KMS-11 (cell line): ENCODE results near the gene MAP3K20.
"Not testable (repeated sequence)": the region's sequence is repeated elsewhere in the genome, so short reads cannot be mapped to it uniquely, and the experiment has no call there.

Experiments used
- H2AFZ ChIP-seq: fragments of 200-600 bp; sonication (generic); 2 replicates; pipeline ENCODE4 v1.6.1; 2016; ENCODE audit warnings: antibody characterized with exemption, mixed run types, low read depth
- H3K27ac ChIP-seq: fragments of 200-600 bp; sonication (generic); 2 replicates; pipeline ENCODE4 v1.6.1; 2016; ENCODE audit warnings: mild to moderate bottlenecking, mixed run types
- H3K27me3 ChIP-seq: fragments of 200-600 bp; sonication (generic); 2 replicates; pipeline ENCODE4 v1.6.1; 2017; ENCODE audit warnings: mild to moderate bottlenecking, low read depth, mixed run types, moderate library complexity; ENCODE audit not compliant: insufficient read depth
- H3K36me3 ChIP-seq: fragments of 200-600 bp; sonication (generic); 2 replicates; pipeline ENCODE4 v1.6.1; 2017; ENCODE audit warnings: mild to moderate bottlenecking, mixed run types; ENCODE audit not compliant: insufficient read depth
- H3K4me1 ChIP-seq: fragments of 200-600 bp; sonication (generic); 2 replicates; pipeline ENCODE4 v1.6.1; 2016; ENCODE audit warnings: mild to moderate bottlenecking, low read depth, mixed run types; ENCODE audit not compliant: poor library complexity, severe bottlenecking
- H3K4me2 ChIP-seq: fragments of 200-600 bp; sonication (generic); 2 replicates; pipeline ENCODE4 v1.7.0; 2016; ENCODE audit warnings: mild to moderate bottlenecking, mixed run types
- H3K4me3 ChIP-seq: fragments of 200-600 bp; sonication (generic); IDR thresholded peaks from 2 replicates; pipeline ENCODE4 v1.6.1; 2017; ENCODE audit warnings: low read depth, low read length, mixed read lengths; ENCODE audit not compliant: insufficient read depth
- H3K79me2 ChIP-seq: fragments of 200-600 bp; sonication (generic); 2 replicates; pipeline ENCODE4 v1.6.1; 2016; ENCODE audit warnings: low read depth, mixed run types; ENCODE audit not compliant: insufficient read depth
- H3K9ac ChIP-seq: fragments of 200-600 bp; sonication (generic); 2 replicates; pipeline ENCODE4 v1.6.1; 2016; ENCODE audit warnings: mild to moderate bottlenecking, mixed run types
- H4K20me1 ChIP-seq: fragments of 200-600 bp; sonication (generic); 2 replicates; pipeline ENCODE4 v1.6.1; 2016; ENCODE audit warnings: mild to moderate bottlenecking, mixed run types; ENCODE audit not compliant: insufficient read depth
- CTCF ChIP-seq: fragments of 200-600 bp; sonication (generic); conservative IDR thresholded peaks from 2 replicates; pipeline ENCODE4 v1.6.1; 2017; ENCODE audit warnings: low read depth, mild to moderate bottlenecking, antibody characterized with exemption, low read length, moderate library complexity, mixed read lengths

The MAP3K20 gene

DNA sequence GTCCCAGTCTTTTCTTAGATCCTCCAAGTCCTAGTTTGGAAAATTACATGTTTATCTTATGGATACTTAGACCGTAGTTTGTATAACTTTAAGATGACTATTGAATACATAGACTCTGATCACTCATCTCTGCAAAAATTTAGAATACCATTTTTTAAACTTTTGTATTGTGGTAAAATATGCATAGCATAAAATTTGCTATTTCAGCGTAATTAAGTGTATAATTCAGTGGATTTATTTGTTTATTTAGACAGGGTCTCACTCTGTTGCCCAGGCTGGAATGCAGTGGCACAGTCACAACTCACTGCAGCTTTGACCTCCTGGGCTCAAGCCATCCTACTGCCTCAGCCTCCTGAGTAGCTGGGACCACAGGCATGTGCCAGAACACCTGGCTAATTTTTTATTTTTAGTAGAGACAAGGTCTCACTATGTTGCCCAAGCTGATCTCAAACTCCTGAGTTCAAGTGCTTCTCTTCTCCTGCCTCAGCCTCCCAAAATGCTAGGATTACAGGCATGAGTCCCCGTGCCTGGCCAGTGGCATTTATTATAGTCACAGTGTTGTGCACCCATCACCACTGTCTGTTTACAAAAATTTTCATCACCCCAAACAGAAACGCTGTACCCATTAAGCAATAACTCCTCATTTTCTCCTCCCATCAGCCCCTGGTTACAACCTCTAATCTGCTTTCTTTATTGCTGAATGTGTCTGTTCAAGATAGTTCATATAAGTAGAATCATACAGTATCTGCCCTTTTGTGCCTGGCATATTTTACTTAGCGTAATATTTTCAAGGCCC is 90.0 kb downstream of the MAP3K20 start:
- H3K4me3 ChIP-seq: no peak overlapping the region
- no peak overlapping the region for H3K9ac ChIP-seq
- no peaks in the 10 kb centered on the region for H3K4me1 ChIP-seq
- H3K36me3 ChIP-seq: no peaks in the 10 kb centered on the region
- no peak for TF ChIP-seq CTCF
- H4K20me1 ChIP-seq: no peaks in the 10 kb centered on the region
- no peak overlapping the region for H2AFZ ChIP-seq
- no peaks in the 10 kb centered on the region for H3K79me2 ChIP-seq
- no peaks in the 10 kb centered on the region for H3K27me3 ChIP-seq
- H3K27ac ChIP-seq: no peak overlapping the region
- no peak overlapping the region for H3K4me2 ChIP-seq

DNA sequence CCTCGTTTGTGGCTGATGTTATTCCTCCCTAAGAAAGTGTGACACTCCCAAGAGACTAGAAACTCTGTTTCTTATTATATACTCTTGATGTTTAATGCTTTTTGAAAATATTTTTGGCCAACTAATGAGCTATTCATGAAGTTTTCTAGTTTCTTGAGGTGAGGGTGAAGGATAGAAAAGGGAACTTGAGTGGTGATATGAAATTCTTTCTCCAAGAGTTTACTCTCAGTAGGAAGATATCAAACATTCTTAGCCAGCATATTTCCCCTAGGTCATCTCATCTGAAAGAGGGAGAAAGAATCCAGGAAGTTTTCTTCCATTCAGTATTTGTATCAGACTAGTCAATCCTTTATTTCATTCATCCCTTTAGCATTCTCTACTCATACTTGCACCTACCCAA is 95.7 kb downstream of the MAP3K20 start:
- Histone ChIP-seq H4K20me1 (no peaks in the 10 kb centered on the region), H3K4me2 (no peak overlapping the region), H3K9ac (no peak overlapping the region), H3K4me3 (no peak overlapping the region), H3K79me2 (no peaks in the 10 kb centered on the region), H3K36me3 (no peaks in the 10 kb centered on the region), H2AFZ (no peak overlapping the region), H3K4me1 (no peaks in the 10 kb centered on the region), H3K27ac (no peak overlapping the region), H3K27me3 (no peaks in the 10 kb centered on the region)
- TF ChIP-seq CTCF: no peak

- no peak for TF ChIP-seq CTCF
- no peaks in the 10 kb centered on the region for H4K20me1 ChIP-seq
These were observed 96.4 kb downstream of the MAP3K20 start for GRCh38 chr2:173171924-173172643.

GRCh38 chr2:173174339-173174738 is 98.7 kb downstream of the MAP3K20 start:
- not testable (repeated sequence) for H2AFZ ChIP-seq, H3K4me2 ChIP-seq, H3K27me3 ChIP-seq, H4K20me1 ChIP-seq, H3K4me3 ChIP-seq, H3K36me3 ChIP-seq, H3K27ac ChIP-seq, H3K4me1 ChIP-seq, H3K9ac ChIP-seq, H3K79me2 ChIP-seq

More at GRCh38 chr2:173171924-173172643, 96.4 kb downstream of the MAP3K20 start:
- Histone ChIP-seq H3K36me3 (no peaks in the 10 kb centered on the region), H3K9ac (no peak overlapping the region), H3K27ac (no peak overlapping the region), H3K4me2 (no peak overlapping the region), H3K4me1 (no peaks in the 10 kb centered on the region), H3K4me3 (no peak overlapping the region), H3K27me3 (no peaks in the 10 kb centered on the region), H2AFZ (no peak overlapping the region), H3K79me2 (no peaks in the 10 kb centered on the region)

DNA sequence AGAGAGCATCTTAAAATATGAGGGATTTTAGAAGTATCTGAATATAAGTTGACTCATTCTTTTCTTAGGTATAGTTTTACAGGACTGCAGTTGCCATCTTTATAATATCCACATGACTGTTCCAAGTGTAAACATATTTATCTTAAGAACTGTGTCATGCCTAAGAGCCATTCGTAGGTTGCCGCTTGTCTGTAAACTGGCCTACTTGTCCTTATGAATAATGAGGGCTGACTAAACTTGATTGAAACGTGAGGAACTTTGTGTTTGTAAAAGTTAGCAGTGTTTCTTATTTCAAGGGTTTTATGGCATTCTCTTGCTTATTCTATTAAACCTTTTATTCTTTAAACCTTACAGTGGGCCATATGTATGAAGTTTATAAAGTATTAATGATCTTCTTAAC is 99.6 kb downstream of the MAP3K20 start:
- H3K36me3 ChIP-seq: no peaks in the 10 kb centered on the region
- H3K79me2 ChIP-seq: no peaks in the 10 kb centered on the region
- H4K20me1 ChIP-seq: no peaks in the 10 kb centered on the region
- H3K27me3 ChIP-seq: no peaks in the 10 kb centered on the region
- no peak overlapping the region for H3K4me3 ChIP-seq
- no peak overlapping the region for H3K4me2 ChIP-seq
- no peak overlapping the region for H3K27ac ChIP-seq
- H3K4me1 ChIP-seq: no peaks in the 10 kb centered on the region
- no peak overlapping the region for H2AFZ ChIP-seq
- no peak overlapping the region for H3K9ac ChIP-seq
- TF ChIP-seq CTCF: no peak
